Femur (tissue), 1 donor: ENCODE results near the gene EIF2AK2.
A peak's percentile ranks its signal among the peaks of the same experiment; 100 is the strongest.

Source experiments
- DNase-seq: peaks from one replicate; pipeline ENCODE4 v3.0.0-alpha.2; 2017

EIF2AK2 gene

DNA sequence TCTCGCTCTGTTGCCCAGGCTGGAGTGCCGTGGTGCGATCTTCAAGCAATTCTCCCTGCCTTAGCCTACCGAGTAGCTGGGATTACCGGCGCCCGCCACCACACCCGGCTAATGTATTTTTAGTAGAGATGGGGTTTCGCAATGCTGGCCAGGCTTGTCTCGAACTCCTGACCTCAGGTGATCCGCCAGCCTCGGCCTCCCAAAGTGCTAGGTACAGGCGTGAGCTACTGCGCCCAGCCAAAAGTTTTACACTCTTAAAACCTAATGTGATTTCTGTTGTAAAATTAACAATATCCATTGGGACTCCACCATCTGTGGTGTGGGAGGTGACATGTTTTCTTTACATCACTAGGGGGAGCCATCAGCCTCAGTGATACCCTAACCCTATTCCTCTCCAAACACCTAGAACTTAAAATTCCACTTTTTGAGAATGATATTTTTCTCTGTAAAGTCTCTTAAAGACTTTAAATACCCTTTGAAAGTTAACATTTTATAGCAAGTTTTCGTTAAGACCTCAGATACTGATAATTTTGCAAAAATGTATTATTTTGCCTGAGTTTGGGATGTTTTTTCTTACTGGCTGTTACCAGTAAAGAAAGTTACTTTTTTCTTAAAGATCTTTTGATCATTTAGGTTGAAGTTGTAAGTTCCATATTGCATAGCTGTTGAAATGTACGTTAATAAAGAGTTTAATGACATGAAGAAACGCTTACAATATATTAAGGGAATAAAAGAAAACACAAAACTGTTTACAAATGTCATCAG is 11.6 kb upstream of the EIF2AK2 start:
- DNase-seq, result no peak

DNA sequence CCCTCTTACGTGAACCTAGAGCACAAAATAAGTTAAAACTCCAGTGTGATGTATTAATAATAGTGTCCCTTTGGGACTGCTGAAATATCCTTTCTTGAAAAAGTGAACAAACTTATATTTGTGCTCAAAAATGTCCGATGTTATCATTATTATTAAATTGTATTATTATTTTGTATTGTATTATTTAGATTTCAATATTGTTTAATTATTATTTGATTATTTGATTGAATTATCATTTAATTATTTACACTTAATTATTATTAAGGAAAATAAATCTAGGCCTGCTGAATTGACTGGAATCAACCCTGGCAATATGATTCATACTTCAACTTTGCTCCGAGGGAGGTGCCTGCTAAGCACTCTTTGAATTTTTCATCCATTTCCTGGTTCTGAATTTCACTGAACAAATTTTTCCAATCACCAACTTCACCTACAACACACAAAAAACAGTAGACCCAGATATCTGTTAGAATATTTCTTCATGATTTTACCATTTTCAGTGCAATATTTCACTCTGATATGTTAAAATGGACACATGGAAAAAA is 10.9 kb upstream of the EIF2AK2 start:
- no peak for DNase-seq

DNA sequence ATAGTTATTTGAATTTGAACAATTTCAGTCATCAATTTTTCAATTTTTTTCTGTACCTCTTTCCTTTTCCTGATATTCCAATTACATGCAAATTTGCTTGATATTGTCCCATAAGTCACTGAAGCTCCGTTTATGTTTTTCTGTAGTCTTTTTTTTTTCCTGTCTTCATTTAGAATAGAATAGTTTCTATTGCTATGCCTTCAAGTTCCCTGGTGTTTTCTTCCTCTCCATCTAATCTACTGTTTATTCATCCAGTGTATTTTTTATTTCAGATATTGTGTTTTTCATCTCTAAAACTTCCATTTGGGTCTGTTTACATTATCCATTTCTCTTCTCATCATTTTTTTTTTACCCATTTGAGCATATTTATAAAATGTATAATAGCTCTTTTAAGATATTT is 8.0 kb upstream of the EIF2AK2 start:
- no peak for DNase-seq

DNA sequence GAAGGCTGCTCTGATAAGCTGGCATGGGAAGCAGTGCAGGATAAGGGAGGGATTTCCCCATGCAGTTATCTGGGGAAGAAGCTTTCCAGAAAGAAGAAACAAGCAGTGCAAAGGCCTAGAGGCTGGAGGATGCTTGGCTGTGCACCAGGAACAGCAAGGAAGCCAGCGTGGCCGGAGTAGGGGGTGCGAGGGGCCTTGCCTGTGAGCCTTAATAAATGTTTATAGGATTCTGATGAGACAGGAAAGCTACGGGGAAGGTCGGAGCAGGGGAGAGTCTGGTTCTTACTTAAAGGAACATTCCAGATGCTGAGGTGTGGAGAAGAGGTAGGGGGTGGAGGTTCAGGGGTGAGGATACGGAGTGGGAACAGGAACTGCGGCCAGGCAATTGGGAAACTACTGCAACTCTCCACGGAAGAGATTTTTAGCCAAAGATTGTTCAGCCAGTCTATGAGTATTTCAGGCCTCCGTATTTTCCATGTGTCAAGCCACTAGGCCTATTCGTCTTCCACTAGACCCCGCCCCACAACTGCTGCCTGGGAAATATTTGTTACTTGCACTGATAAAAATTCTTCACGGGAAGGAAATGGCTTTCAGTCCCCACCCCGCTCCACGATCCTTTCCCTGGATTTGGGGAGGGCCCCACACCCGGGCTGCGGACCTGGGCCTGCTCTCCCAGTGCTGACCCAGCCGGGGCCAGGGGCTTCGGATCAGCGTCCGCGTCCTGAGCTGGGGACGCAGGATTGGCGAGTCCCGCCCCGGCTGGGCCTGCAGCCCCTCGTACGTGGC is 516 bp downstream of the EIF2AK2 start:
- DNase-seq, result peak; percentile 83

DNA sequence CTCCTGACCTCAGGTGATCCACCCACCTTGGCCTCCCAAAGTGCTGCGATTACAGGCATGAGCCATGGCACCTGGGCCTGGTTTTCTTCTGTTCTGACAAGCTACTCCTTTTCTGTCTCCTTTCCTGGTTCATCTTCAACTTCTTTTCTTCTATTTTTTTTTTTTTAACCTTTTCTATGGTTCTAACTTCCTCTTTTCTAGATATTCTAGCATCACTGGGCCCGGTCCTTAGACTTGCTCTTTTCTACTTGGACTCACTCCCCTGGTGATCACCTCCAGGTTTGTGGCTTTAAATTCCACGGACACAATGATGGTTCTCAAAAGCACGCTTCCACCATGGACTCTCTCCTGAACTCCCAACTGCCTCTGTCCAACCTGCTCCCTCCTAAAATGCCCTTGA is 2.0 kb downstream of the EIF2AK2 start:
- DNase-seq, result no peak

DNA sequence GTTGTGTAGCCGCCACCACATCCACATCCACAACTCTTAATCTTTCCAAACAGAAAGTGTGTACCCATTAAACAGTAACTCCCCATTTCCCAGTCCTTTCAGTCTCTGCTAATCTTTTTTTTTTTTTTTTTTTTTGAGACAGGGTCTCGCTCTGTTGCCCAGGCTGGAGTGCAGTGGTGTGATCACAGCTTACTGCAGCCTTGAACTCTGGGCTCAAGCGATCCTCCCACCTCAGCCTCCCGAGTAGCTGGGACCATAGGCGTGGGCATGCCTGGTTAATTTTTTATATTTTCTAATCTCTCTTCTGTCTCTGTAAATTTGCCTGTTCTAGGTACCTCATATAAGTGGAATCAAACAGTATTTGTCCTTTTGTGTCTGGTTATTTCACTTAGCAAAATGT is 3.6 kb downstream of the EIF2AK2 start:
- DNase-seq, result no peak

DNA sequence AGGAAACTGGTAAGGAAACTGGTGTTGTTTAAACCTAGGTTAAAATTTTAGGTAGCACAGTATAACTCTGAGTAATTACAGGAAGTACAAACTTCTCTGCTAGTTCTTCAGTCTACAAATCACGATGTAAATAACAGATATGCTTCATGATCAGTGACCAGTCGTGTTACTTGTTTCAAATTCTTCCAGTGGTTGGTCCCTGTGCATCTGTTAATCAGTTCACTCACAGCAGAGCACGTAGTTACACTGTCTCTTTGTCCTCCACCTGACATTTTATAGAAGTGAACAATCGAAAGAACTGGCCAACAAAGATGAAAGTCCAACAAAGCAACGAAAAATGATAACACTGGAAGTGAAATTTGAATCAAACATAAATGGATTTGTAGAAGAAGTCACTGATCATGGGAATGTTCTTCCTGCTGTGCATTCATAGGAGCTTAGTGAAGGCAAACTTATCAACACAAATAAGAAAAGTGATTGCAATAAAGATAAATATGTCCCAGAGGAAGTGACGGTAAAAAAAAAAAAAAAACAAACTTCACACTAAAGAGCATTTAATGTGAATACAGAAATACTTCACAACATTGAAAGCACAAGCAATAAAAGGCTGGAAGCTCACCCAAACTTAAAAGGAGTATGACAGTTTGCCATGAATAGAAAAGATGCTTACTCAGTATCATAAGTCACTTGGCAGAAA is 7.0 kb downstream of the EIF2AK2 start:
- DNase-seq, result no peak

DNA sequence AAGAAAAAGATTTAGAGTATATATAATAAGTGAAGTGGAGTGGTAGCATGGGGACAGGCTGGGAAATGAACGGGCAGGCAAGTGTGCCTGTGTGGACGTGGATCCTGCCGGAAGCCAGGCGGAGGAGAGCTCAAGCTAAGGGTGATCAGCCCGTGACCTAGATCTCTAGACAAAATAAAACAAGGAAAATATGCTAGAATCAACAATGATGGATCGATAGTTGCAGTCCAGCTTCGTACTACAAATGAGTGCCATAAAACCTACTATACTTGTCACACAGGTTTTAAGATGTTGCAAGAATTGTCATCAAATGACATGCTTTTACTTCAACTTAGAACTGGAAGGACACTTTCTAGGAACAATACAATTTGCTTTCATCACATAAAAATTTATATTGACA is 8.5 kb downstream of the EIF2AK2 start:
- DNase-seq, result no peak

DNA sequence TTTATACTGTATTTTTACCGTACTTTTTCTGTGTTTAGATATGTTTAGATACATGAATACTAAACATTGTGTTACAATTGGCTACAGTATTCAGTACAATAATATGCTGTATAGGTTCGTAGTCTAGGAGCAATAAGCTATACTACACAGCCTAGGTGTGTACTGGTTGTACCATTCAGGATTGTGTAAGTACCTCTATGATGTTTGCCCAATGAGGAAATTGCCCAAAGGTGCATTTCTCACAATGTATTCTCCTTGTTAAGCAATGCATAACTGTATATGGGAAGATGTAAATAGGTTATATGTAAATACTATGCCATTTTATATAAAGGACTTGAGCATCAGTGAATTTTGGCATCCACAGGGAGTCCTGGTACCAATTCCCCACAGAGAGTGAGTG is 10.7 kb downstream of the EIF2AK2 start:
- DNase-seq, result no peak

DNA sequence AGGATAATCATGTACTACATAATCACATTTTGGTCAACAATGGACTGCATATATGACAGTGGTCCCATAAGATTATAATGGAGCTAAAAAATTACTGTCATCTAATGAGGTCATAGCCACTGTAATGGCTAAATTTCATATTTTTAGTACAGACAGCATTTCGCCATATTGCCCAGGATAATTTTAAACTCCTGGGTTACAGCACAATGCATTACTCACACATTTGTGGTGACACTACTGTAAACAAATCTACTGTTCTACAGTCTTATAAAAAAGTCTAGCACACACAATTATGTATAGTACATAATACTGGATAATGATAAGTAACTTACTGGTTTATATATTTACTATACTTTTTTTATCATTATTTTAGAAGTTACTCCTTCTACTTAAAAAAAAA is 12.8 kb downstream of the EIF2AK2 start:
- DNase-seq, result no peak

DNA sequence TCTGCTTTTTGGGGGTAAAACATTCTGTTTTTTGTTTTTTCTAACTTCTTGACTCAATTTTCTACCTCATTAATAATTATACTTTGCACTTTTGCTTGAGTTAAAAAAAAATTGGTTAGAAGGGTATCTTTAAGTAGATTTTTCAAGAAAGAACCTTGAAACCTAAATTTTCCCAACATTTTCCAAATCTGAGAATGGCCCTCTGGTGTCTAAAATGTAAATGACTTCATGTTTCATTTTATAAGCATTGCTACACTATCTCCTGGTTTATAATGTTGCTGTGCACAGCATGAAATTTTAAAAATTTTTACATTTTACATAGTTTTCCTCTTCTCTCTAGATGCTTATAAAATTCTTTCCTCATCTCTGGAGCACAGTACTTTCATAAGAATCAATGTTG is 14.2 kb downstream of the EIF2AK2 start:
- DNase-seq, result no peak

DNA sequence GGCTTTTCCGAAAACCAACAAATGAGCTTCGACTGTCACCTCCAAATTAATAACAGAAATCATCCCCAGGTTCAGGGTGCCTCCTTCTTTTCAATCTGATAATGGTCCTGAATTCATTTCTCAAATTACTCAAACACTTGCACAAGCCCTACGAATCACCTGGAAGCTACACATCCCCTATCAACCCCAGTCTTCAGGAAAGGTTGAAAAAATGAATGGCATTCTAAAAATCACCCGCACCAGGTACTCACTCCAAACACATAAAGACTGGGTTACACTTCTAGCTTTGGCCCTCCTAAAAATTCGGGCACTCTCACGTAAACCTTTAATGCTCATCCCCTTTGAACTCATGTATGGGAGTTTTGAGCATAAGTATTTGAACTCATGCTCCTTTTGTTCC is 23.9 kb downstream of the EIF2AK2 start:
- no peak for DNase-seq

DNA sequence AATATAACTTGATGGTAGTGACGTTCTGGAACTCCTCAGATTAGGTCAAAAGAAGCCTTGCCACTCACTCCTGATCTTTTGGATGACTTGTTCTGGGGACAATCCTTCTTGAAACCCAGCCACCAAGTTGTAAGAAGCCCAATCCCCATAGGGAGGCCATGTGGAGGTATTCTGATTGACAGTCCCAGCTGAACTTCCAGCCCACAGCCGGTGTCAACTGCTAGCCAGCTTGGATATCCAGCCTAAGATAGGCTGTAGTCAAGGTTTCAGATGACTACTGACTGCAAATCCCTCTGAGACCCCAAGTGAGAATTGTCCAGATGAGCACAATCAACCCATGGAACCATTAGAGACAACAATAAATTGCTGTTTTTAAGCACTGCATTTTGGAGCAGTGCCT is 31.4 kb downstream of the EIF2AK2 start:
- DNase-seq, result peak; percentile 63

DNA sequence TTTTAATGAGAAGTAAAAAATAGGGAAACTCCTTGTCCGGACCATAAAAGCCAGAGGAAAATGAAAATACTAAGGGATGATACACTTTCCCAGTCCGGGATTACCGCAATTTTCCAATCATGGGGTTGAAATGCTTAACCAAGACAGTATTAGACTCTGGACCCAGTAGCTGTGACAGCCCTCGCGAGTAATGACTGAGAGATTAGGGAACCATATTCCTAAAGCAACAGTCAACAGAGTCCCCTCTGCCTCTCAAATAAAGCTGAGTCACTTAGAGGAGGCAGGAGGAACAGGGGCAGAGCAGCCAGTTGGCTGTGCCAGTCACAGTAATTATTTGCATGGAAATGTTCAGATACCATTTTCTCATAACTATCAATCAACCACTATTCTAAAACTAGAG is 37.6 kb downstream of the EIF2AK2 start:
- DNase-seq, result no peak

DNA sequence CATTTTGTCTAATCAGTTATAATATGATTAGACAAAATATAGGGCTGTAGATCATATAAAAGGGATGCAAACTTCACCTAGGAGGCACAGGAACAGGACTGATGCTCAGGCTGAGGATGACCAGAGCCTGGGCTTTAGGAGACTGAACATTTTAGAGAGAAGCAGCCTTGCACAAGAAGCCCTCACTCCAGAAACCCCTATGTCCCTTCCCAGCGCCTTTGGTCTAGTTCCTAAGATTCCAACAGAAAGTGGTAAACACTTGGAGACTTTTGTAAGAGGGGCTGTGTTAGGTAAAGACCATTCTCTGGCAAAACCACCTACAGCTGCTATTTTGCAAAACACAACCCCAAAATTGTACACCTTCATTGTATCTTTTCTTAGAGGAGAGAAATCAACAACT is 39.2 kb downstream of the EIF2AK2 start:
- DNase-seq, result no peak

DNA sequence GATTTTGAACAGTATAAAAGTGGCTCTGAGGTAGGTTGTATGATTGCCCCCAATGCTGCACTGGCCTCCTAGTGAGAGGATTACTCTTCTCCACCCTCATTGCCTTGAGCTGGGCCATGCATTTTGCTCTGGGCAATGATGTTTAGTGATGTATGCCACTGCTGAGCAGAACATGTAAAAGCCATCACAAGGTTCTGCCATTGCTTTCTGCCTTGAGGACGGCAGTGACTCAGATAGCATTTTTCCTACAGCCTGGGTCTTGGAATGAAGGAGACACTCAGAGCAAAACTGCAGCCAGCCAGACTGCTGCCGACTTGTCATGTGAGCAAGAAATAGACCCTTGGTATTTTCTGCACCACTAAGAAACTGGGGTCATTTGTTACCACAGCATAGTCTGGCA is 44.8 kb downstream of the EIF2AK2 start:
- DNase-seq, result no peak

DNA sequence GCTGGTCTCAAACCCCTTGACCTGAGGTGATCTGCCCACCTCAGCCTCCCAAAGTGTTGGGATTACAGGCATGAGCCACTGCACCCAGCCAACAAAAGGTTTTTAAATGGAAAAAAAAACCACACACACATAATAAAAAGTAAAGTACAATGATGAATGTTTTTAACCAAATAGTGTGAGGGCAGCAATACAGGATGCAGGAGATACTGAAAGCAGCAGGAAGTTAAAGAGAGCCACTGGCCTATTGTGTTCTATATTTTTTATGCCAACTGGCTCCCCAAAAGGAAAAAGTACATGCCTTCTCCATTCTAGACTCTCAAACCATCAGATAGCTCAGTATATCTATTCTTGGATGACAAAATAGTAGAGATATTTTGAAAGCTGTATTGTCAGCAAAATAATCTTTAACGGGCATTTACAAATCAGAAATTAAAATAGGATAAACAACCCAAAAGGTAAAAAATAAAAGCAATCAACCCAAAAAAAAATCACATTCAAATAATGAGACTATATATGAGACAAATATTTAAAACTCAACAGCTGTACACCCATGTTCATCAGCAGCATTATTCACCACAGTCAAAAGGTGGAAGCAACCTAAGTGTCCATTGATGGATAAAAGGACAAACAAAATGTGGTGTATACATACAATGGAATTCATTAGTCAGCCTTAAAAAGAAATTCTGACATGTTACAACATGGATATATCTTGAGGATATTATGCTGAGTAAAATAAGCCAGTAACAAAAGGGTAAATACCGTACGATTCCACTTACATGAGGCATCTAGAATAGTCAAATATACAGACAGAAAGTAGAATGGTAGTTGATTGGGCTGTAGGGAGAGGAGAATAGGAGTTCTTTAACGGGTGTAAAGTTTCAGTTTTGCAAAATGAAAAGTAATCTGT is 46.2 kb downstream of the EIF2AK2 start:
- no peak for DNase-seq

DNA sequence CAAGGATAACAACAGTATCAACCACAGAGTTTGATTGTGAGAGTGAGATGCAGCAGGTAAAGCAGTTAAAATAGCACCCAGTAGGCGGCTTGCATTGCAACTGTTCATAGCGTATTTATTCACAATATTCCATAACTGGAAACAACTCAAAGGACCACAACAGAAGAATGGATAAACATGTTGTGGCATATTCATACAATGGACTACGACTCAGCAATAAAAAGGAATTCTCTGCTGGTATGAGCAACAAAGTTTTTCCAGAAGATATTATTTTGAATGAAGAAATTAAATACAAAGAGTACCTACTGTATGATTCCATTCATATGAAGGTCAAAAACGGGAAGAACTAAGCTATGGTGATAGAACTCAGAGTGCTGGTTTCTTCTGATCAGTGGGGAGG is 47.3 kb downstream of the EIF2AK2 start:
- no peak for DNase-seq

DNA sequence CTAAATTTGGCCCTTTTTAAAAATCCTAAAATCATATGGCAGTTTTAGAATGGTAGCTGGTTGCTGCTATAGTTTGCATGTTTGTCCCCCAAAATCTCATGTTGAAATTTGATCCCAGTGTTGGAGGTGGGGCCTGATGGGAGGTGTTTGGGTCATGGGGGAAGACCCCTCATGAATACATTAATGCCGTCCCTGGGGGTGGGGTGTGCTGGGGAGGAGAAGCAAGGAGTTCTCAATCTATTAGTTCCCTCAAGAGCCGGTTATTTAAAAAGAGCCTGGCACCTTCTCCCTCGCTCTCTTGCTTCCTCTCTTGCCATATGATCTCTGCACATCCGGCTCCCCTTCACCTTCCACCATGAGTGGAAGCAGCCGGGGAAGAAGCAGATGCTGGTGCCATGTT is 51.6 kb downstream of the EIF2AK2 start:
- DNase-seq, result no peak

DNA sequence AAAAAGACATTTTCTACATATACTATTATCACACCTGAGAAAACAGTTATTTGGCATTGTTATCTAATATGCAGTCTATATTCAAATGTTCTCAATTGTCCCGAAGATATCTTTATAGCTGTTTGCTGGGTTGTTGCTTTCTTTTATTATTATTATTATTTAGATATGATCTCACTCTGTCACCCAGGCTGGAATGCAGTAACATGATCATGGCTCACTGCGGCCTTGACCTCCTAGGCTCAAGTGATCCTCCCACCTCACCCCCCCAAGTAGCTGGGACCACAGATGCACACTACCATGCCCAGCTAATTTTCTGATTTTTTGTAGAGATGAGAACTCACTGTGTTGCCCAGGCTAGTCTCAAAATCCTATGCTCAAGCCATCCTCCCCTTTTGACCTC is 52.6 kb downstream of the EIF2AK2 start:
- DNase-seq, result no peak

DNA sequence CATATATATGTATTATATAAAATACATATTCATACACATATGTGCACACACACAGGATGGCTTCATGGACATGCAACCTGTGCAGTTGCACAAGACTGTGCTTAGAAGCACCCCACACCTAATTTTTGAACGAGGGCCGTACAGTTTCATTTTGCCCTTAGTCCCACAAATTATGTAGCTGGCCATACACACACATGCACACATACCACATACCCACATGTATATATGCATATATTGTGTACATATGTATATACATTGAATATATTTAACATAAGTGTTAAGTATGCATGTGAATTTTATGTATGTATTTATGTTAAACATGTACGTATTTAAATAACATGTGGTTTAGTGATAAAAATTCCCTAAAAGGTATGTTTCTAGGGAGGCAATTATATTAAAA is 54.2 kb downstream of the EIF2AK2 start:
- no peak for DNase-seq

DNA sequence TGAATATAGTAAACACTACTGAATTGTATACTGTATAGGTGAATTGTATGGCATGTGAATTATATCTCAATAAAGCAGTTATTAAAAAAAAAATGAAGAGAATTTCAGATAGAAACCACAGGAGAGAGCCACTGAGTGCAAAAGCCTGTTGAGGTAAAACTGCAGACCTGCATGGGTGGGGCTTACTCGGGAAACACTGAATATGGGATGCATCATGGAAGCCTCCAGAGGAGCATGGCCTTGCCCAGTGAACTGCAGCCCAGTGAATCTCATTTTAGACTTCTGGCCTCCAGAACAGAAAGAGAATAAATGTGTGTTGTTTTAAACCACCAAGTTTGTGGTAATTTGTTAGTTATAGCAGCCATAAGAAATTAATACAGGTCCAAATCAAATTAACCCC is 56.7 kb downstream of the EIF2AK2 start:
- no peak for DNase-seq
